ENCODE measurements around the gene SCRN3. TPM values are rescaled to one million over a fixed set of nuclear protein-coding genes. Genes with fewer than 3 reads are reported as not detected.

The SCRN3 gene
- total and polyA plus RNA-seq, 2 of the 4 experiments (the other 2 are of a cell fraction), result 9.9 to 11.4 TPM

GRCh38 chr2:174397773-174398172 is 2.2 kb downstream of the SCRN3 start:
- no peak overlapping the region for H3K27ac ChIP-seq (ENCODE audit: insufficient read depth, low read length)
- DNase-seq (no peak), ATAC-seq (ENCODE audit: low read depth) (no peak)
- no peak overlapping the region for H2BK120ac ChIP-seq (ENCODE audit: low read depth, low read length)
- H3K79me1 ChIP-seq (ENCODE audit: low read depth in 1 of 2, low read length in 2 of 2), result peaks cover 3 to 15% of the 10 kb centered on the region in 2 experiments
- no peak overlapping the region for H4K91ac ChIP-seq (ENCODE audit: insufficient read depth, low read depth, low read length)
- H3K4me2 ChIP-seq (ENCODE audit: low read depth, low read length), result no peak overlapping the region
- no peak overlapping the region for H2BK15ac ChIP-seq (ENCODE audit: low read depth, low read length)
- no CpG with 5 or more reads among the region's 3 CpGs for WGBS, 2 experiments (ENCODE audit: extremely low coverage in 2 of 2, insufficient read length in 1 of 2)
- no peak overlapping the region for H3K14ac ChIP-seq (replicated peaks; ENCODE audit: low read depth, low read length)
- no peak overlapping the region for H4K8ac ChIP-seq (ENCODE audit: low read depth in 2 of 2, low read length in 2 of 2)
- no peak overlapping the region for H3K4me3 ChIP-seq (ENCODE audit: insufficient read depth, low read depth, low read length)
- peaks cover 2% of the 10 kb centered on the region; the same call in 1 of the 2 replicates for H3K4me1 ChIP-seq (ENCODE audit: control insufficient read depth, insufficient read depth, low read length)
- dilution Hi-C loops (cut with HindIII; ENCODE audit: low sequenced_read_pairs, unreplicated experiment), result no loop called here
- H2BK20ac ChIP-seq (ENCODE audit: low read depth, low read length), result no peak overlapping the region
- CTCF ChIA-PET, result no interaction called here
- no peaks in the 10 kb centered on the region for H3K9me1 ChIP-seq (ENCODE audit: insufficient read depth, low read length)
- H3K23ac ChIP-seq (ENCODE audit: low read depth, low read length), result no peak overlapping the region
- no peak overlapping the region for H3K4ac ChIP-seq (ENCODE audit: low read depth, low read length)
- no peaks in the 10 kb centered on the region for H3K36me3 ChIP-seq (ENCODE audit: control insufficient read depth, insufficient read depth, low read length)
- H3K18ac ChIP-seq (ENCODE audit: low read depth, low read length), result no peak overlapping the region
- no peaks in the 10 kb centered on the region for H4K20me1 ChIP-seq (ENCODE audit: insufficient read depth, low read length)
- H2AK5ac ChIP-seq (ENCODE audit: low read depth, low read length), result no peak overlapping the region
- no peak for TF ChIP-seq ELK1 (IDR thresholded peaks at IDR 0.05; ENCODE audit: borderline replicate concordance, low read depth, low read length)
- TF ChIP-seq RCOR1 (IDR thresholded peaks at IDR 0.05; ENCODE audit: insufficient replicate concordance, low read length), result no peak
- no peak for TF ChIP-seq POLR2A (IDR thresholded peaks at IDR 0.05; ENCODE audit: low read depth, low read length)
- no peak for TF ChIP-seq MXI1 (IDR thresholded peaks at IDR 0.05; ENCODE audit: borderline replicate concordance, low read depth, low read length)
- TF ChIP-seq FOS (IDR thresholded peaks at IDR 0.05; ENCODE audit: low read depth, low read length), result no peak
- no peak for TF ChIP-seq NFE2L2 (IDR thresholded peaks at IDR 0.05; ENCODE audit: low read depth, low read length)
- TF ChIP-seq MAFK (IDR thresholded peaks at IDR 0.05; ENCODE audit: low read depth, low read length), result no peak
- no peak for TF ChIP-seq CEBPB (IDR thresholded peaks at IDR 0.05; ENCODE audit: low read depth, low read length)
- TF ChIP-seq BHLHE40 (IDR thresholded peaks at IDR 0.05; ENCODE audit: low read depth, low read length), result no peak
- no peak for TF ChIP-seq USF2 (IDR thresholded peaks at IDR 0.05; ENCODE audit: low read depth, low read length)
- no peak for TF ChIP-seq CTCF (conservative IDR thresholded peaks at IDR 0.05; ENCODE audit: low read depth, low read length)
- TF ChIP-seq RFX5 (IDR thresholded peaks at IDR 0.05; ENCODE audit: low read depth, low read length), result no peak
- no peak for TF ChIP-seq CHD1 (IDR thresholded peaks at IDR 0.05; ENCODE audit: low read depth, low read length)
- no peak for TF ChIP-seq MAZ (IDR thresholded peaks at IDR 0.05; ENCODE audit: borderline replicate concordance, low read depth, low read length)
- no peak for TF ChIP-seq RAD21 (IDR thresholded peaks at IDR 0.05; ENCODE audit: low read length)
- no peak for TF ChIP-seq SMC3 (IDR thresholded peaks at IDR 0.05; ENCODE audit: low read depth, low read length)
- no peak overlapping the region for H3K9ac ChIP-seq (ENCODE audit: low read depth, low read length)
- H4K5ac ChIP-seq (ENCODE audit: low read depth, low read length), result no peak overlapping the region
- no peak overlapping the region for H2BK5ac ChIP-seq (ENCODE audit: low read depth, low read length, poor library complexity, severe bottlenecking)
- H3K9me3 ChIP-seq (ENCODE audit: control insufficient read depth, insufficient read depth, low read length), result no peaks in the 10 kb centered on the region
- POLR2A ChIA-PET (ENCODE audit: unreplicated experiment), result no interaction called here
- in situ Hi-C loops (cut with MboI; ENCODE audit: low sequenced_read_pairs), result no loop called here
- no peak overlapping the region for H2AFZ ChIP-seq (replicated peaks; ENCODE audit: low read length, poor library complexity)
- intact Hi-C loops (cut with micrococcal nuclease), result no loop called here
- H3K27me3 ChIP-seq (ENCODE audit: control insufficient read depth, insufficient read depth, low read length), result no peaks in the 10 kb centered on the region
- no TSS peak for BruUV-seq (replicated peaks)
- no peak overlapping the region for H3K56ac ChIP-seq (ENCODE audit: extremely low read depth, insufficient read depth, low read length)
- no peak overlapping the region for H2AK9ac ChIP-seq (replicated peaks; ENCODE audit: low read depth, low read length, poor library complexity)

All from IMR-90 (cell line).